Measurements from ENCODE around the gene ACAP3.
A peak's percentile ranks its signal among the peaks of the same experiment; 100 is the strongest.

ACAP3 gene

GRCh38 chr1:1268284-1268682 lies 39.4 kb downstream of the ACAP3 start:
- TF ChIP-seq USF1 (IDR thresholded peaks at IDR 0.05) (no peak), FOXM1 (IDR thresholded peaks at IDR 0.05; ENCODE audit: borderline replicate concordance, low read depth) (no peak), TCF12 (IDR thresholded peaks at IDR 0.05; ENCODE audit: low read depth) (no peak), ZBTB7A (IDR thresholded peaks at IDR 0.05; ENCODE audit: low read depth) (no peak)

- TF ChIP-seq CEBPB (IDR thresholded peaks at IDR 0.05) = no peak
- TF ChIP-seq MAX (IDR thresholded peaks at IDR 0.05) = no peak
- TF ChIP-seq YY1 (IDR thresholded peaks at IDR 0.05; ENCODE audit: low read depth) = no peak
- no peak for TF ChIP-seq REST (IDR thresholded peaks at IDR 0.05; ENCODE audit: low read depth)
- TF ChIP-seq EP300 (IDR thresholded peaks at IDR 0.05; ENCODE audit: borderline replicate concordance) = no peak
- no peak for TF ChIP-seq EGR1 (IDR thresholded peaks at IDR 0.05)
- TF ChIP-seq TEAD4 (IDR thresholded peaks at IDR 0.05) = no peak
Observed at GRCh38 chr1:1267488-1268283, 40.0 kb downstream of the ACAP3 start.

GRCh38 chr1:1264868-1265272 lies 42.9 kb downstream of the ACAP3 start:
- TF ChIP-seq ZBTB7A (IDR thresholded peaks at IDR 0.05; ENCODE audit: low read depth) = no peak
- TF ChIP-seq USF1 (IDR thresholded peaks at IDR 0.05) = no peak
- TF ChIP-seq CEBPB (IDR thresholded peaks at IDR 0.05) = no peak
- TF ChIP-seq TAF1 (IDR thresholded peaks at IDR 0.05; ENCODE audit: low read depth) = no peak
- no peak for TF ChIP-seq MAX (IDR thresholded peaks at IDR 0.05)
- peak; percentile 23; the same call in 1 of the 2 replicates for TF ChIP-seq RAD21 (IDR thresholded peaks at IDR 0.05; ENCODE audit: low read depth)
- no peak for TF ChIP-seq REST (IDR thresholded peaks at IDR 0.05; ENCODE audit: low read depth)

- TF ChIP-seq RAD21 (IDR thresholded peaks at IDR 0.05; ENCODE audit: low read depth) (no peak), EP300 (IDR thresholded peaks at IDR 0.05; ENCODE audit: borderline replicate concordance) (no peak), CREB1 (IDR thresholded peaks at IDR 0.05; ENCODE audit: low read depth) (no peak), EGR1 (IDR thresholded peaks at IDR 0.05) (no peak), USF1 (IDR thresholded peaks at IDR 0.05) (no peak), YY1 (IDR thresholded peaks at IDR 0.05; ENCODE audit: low read depth) (no peak), MAX (IDR thresholded peaks at IDR 0.05) (no peak), TCF12 (IDR thresholded peaks at IDR 0.05; ENCODE audit: low read depth) (no peak), TEAD4 (IDR thresholded peaks at IDR 0.05) (no peak), ZBTB7A (IDR thresholded peaks at IDR 0.05; ENCODE audit: low read depth) (no peak), REST (IDR thresholded peaks at IDR 0.05; ENCODE audit: low read depth) (no peak), CEBPB (IDR thresholded peaks at IDR 0.05) (no peak), TAF1 (IDR thresholded peaks at IDR 0.05; ENCODE audit: low read depth) (no peak), FOXM1 (IDR thresholded peaks at IDR 0.05; ENCODE audit: borderline replicate concordance, low read depth) (no peak), NFIC (IDR thresholded peaks at IDR 0.05) (no peak)
Observed at GRCh38 chr1:1264026-1264425, 43.7 kb downstream of the ACAP3 start.

Data from Ishikawa (cell line).